Measurements from ENCODE around the gene ADAMTSL1.

The ADAMTSL1 gene

DNA sequence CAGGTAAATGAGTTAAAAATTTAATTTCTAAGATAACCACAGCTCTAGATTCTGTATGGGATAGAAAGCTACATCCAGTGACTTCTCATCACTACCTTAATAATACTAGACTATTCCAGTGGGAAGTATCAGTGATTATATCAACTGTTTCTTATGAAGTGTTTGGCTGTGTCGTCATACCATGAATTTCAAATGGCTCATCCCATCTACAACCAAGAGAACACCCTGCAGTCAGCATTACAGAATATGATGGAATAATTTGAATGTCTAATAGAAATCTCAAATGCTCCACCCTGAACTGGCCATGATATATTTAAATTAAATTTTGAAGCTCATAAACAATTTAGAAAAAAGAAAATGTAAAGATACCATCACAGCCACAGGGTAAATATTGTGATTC, 245.0 kb downstream of the ADAMTSL1 start:
- H3K9me3 Mint-ChIP-seq: no peaks in the 10 kb centered on the region
- no peaks in the 10 kb centered on the region for H3K27me3 Mint-ChIP-seq
- no peaks in the 10 kb centered on the region for H3K36me3 Mint-ChIP-seq

DNA sequence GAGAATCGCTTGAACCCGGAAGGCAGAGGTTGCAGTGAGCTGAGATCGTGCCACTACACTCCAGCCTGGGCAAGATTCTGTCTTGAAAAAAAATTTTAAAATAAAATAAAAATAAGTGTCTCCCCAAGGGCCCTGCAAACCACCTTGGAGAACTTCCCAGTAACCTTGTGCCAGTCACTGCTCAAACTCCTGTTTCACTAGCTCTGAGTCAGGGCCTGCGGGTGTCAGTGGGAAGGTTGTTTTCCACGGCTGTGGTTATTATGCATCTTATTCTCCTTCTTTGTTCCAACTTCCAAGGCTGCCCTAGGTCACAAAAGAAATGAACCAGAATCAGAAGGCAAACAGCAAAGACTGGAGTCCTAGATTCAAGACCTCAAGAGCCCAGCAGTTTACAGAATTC, 246.7 kb downstream of the ADAMTSL1 start:
- Mint-ChIP-seq H3K27ac (no peak overlapping the region), H3K9me3 (no peaks in the 10 kb centered on the region), H3K4me3 (no peak overlapping the region), H3K4me1 (no peaks in the 10 kb centered on the region), H3K36me3 (no peaks in the 10 kb centered on the region), H3K27me3 (no peaks in the 10 kb centered on the region)

More for the DNA sequence above, 245.0 kb downstream of the ADAMTSL1 start:
- no peak overlapping the region for H3K4me3 Mint-ChIP-seq
- no peak overlapping the region for H3K27ac Mint-ChIP-seq
- H3K4me1 Mint-ChIP-seq: no peaks in the 10 kb centered on the region

DNA sequence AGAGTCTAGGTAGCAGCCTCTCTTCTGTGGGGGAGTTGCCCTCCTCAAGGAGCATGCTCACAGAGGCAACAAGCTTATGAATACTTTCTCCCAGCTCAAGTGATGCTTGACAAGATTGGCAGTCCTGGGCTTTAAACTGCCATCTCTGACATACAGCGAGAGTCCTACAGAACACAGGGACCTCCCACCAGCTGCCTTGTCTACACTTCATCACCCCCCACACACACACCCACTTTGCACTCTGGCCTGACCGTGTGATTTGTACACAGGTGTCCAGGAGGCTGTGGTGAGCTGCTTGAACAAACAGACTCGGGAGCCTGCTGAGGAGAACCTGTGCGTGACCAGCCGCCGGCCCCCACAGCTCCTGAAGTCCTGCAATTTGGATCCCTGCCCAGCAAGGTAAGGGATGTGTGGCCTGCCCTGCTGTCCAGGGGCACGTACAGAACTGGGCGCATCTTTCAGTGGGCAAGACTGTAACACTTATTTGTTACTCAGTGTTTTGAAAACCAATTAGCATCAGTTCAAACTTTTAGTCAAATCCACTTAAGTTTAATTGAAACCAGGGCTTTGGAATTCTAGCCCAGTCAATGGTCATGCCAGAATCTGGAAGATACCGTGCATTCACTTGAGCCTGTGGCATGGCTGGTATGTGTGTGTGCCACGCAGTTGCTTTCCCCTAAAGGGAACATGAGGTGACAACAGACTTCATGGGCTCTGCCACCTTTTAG, 247.5 kb downstream of the ADAMTSL1 start:
- Mint-ChIP-seq H3K4me1 (no peaks in the 10 kb centered on the region), H3K27me3 (no peaks in the 10 kb centered on the region), H3K36me3 (no peaks in the 10 kb centered on the region), H3K27ac (no peak overlapping the region), H3K4me3 (no peak overlapping the region), H3K9me3 (no peaks in the 10 kb centered on the region)

DNA sequence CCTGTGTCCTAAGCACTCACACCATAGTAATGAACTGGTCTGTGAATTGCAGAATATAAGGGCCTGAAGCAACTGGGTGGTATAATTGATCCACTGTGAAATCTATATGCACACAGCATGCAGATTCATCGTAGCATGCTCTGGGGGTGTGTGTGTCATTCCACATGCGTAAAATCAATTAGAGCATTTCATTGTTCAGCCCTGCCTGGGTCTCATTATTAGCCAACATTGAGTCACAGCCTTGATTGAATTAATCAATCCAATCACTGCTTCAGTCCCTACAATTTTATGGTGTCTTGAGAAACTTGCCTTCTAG, 248.0 kb downstream of the ADAMTSL1 start:
- Mint-ChIP-seq H3K4me3 (no peak overlapping the region), H3K27ac (no peak overlapping the region)

DNA sequence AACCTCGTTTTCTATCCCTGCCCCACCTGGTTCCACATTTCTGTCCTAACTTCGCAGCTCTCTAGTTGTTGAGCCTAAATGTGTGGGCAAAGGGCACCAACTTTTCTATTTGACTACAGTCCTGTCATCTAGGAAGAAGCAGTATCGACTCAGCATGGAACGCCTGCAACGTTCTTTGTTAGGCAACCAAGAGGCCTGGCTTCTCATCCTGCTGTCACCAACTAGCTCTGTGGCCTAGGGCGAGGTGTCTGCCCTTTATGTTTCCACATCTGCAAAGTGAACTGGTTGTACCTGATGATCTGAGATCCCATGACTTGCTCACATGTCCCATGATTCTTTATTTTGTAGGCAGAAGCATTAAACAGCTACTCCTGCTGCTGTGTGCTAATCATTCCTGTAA, 248.9 kb downstream of the ADAMTSL1 start:
- Mint-ChIP-seq H3K4me1 (no peaks in the 10 kb centered on the region), H3K4me3 (no peak overlapping the region), H3K36me3 (no peaks in the 10 kb centered on the region), H3K27me3 (no peaks in the 10 kb centered on the region), H3K27ac (no peak overlapping the region), H3K9me3 (no peaks in the 10 kb centered on the region)

More for the DNA sequence above, 248.0 kb downstream of the ADAMTSL1 start:
- Mint-ChIP-seq H3K4me1 (no peaks in the 10 kb centered on the region), H3K9me3 (no peaks in the 10 kb centered on the region), H3K27me3 (no peaks in the 10 kb centered on the region), H3K36me3 (no peaks in the 10 kb centered on the region)

DNA sequence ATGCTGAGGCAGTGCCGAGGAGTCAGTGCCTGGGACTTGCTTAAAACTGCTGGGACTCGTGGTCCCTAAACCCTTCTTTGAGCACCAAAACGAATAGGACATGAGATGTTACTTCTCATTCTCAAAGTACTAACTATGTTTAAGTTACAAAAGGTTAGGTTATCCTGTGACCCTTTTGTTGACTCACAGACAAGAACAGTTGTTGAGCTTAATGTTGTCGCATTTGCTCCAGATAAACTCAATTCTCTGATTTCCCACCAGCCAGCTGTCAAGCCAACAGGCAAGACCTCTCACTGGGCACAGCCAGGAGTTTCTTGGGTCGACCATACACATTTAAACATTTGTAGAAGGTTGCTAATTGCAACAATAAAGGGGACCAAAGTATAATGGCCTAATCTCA, 249.4 kb downstream of the ADAMTSL1 start:
- Mint-ChIP-seq H3K4me1 (no peaks in the 10 kb centered on the region), H3K36me3 (no peaks in the 10 kb centered on the region), H3K27ac (no peak overlapping the region), H3K27me3 (no peaks in the 10 kb centered on the region), H3K9me3 (no peaks in the 10 kb centered on the region), H3K4me3 (no peak overlapping the region)

DNA sequence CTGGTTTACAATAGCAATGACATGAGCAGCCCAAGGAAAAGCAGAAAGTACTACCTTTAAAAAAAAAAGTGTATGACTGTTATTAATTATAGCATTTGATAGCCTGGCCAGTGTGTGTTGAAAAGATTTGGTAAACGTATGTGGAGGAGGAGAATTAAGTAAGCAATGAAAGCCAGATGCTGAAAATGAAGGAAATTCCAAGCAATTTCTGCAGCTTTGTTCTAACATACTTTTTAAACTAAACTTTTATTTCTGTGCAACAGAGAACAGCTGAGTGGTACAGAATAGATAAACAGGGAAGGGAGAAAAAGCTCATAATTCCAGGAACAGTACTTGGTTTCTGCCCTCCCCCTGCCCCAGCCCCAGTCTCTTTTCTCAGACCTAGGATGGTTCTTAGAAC, 252.6 kb downstream of the ADAMTSL1 start:
- Mint-ChIP-seq H3K9me3 (no peaks in the 10 kb centered on the region), H3K27me3 (peaks cover 1% of the 10 kb centered on the region), H3K4me3 (no peak overlapping the region), H3K27ac (no peak overlapping the region), H3K36me3 (no peaks in the 10 kb centered on the region), H3K4me1 (no peaks in the 10 kb centered on the region)

DNA sequence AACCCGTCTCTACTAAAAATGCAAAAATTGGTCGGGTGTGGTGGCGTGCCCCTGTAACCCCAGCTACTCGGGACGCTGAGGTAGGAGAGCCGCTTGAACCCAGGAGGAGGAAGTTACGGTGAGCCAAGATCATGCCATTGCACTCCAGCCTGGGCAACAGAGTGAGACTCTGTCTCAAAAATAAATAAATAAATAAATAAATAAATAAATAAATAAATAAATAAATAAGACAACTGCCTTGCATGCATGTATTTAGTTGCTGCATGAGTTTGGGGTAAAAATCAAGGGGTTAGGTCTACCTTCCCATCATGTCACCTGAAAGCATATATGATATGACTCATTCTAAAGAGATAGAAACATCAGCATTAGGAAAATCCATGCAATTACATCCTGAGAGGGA, 254.0 kb downstream of the ADAMTSL1 start:
- peaks cover 1% of the 10 kb centered on the region for H3K27me3 Mint-ChIP-seq
- no peaks in the 10 kb centered on the region for H3K4me1 Mint-ChIP-seq
- H3K36me3 Mint-ChIP-seq: no peaks in the 10 kb centered on the region
- H3K9me3 Mint-ChIP-seq: no peaks in the 10 kb centered on the region
- no peak overlapping the region for H3K4me3 Mint-ChIP-seq
- no peak overlapping the region for H3K27ac Mint-ChIP-seq

DNA sequence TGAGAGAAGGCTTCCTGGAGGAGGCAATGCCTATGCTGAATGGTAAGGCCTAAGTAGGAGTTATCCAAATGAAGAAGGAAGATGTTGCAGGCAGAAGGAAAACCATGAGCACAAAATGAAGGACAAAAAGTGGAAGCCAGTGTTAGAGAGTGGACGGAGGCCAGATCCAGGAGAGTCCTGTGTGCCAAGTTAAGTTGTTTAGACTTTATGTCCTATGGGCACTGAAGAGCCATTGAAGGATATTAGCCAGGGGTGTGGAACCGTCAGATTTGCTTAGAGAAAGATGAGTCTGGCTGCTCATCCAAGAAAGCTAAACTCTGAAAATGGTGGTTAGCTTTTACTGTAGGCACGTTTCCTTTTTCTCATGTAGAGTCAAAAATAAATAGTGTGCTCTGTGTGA, 254.7 kb downstream of the ADAMTSL1 start:
- no peaks in the 10 kb centered on the region for H3K9me3 Mint-ChIP-seq
- H3K4me1 Mint-ChIP-seq: no peaks in the 10 kb centered on the region
- no peak overlapping the region for H3K27ac Mint-ChIP-seq
- H3K36me3 Mint-ChIP-seq: no peaks in the 10 kb centered on the region
- no peak overlapping the region for H3K4me3 Mint-ChIP-seq
- peaks cover 1% of the 10 kb centered on the region for H3K27me3 Mint-ChIP-seq

DNA sequence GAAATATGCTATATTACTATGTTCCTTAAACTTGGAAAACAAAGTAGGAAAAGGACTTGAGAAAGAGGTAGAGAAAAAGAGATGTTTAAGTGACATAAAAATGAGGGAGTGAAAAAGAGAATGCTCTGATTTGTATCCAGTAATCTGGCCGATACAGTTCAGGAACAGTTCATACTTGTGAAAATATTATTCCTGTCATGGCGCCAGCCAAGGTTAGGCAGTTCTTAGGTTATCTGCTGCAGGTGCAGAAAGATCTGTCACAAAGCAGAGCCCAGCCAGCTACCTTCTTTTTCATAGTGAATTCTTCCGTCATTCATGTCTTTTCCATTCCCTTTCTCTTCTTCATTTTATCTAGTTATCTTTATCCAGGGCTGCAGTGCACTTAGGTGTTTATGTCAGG, 256.3 kb downstream of the ADAMTSL1 start:
- peaks cover 1% of the 10 kb centered on the region for H3K27me3 Mint-ChIP-seq
- H3K36me3 Mint-ChIP-seq: no peaks in the 10 kb centered on the region
- H3K4me3 Mint-ChIP-seq: no peak overlapping the region
- no peak overlapping the region for H3K27ac Mint-ChIP-seq
- no peaks in the 10 kb centered on the region for H3K9me3 Mint-ChIP-seq
- H3K4me1 Mint-ChIP-seq: no peaks in the 10 kb centered on the region

DNA sequence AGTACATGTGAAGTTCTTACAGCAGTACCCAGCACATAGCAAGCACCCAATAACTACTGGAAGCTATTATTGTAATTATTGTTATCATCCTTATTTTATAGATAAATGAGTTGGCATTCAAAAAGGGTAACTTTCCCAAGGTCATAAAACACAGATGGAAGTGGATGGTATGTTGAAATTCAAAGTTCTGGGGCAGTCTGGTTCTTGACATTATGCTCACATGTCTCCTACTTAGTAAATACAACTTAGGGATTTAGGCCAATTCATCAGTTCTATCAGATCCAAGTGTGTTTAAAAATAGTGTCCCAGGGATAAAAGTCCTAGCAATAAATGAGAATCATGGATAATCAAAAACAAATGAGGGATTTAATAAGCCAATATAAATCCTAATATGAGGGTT, 265.2 kb downstream of the ADAMTSL1 start:
- H3K36me3 Mint-ChIP-seq: no peaks in the 10 kb centered on the region
- no peak overlapping the region for H3K27ac Mint-ChIP-seq
- H3K27me3 Mint-ChIP-seq: no peaks in the 10 kb centered on the region
- H3K4me3 Mint-ChIP-seq: no peak overlapping the region
- no peaks in the 10 kb centered on the region for H3K9me3 Mint-ChIP-seq
- H3K4me1 Mint-ChIP-seq: no peaks in the 10 kb centered on the region

DNA sequence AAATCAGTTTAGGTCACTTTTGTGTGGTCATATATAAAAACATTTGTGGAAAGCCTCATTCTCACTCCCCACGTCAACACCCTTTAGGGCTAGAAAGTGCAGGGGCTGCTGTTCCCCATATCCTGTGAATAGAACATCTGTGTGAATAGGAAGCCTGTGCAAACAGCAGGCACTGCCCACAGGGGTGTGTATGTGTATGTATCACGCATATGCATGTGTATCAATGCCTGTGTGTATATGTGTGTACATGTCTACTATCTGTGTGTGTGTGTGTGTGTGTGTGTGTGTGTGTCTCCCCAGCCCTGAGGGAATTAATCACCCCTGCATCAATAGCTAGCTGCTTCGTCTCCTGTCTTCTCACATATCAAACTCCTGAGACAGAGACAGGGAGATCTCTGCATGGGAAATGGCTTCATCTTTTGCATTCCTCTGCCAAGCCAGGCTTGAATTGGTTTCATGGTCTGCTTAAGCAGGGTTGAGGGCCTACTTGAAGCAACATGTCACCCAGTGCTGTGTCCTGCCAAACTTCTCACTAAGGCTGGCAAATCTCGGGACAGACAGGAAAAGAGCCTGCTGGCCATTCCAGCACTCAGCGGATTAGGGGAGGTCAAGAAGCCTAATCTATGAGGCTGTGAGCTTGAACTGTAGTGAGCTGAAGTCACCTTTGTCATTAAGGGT, 265.8 kb downstream of the ADAMTSL1 start:
- Mint-ChIP-seq H3K9me3 (no peaks in the 10 kb centered on the region), H3K27ac (no peak overlapping the region), H3K4me3 (no peak overlapping the region), H3K27me3 (no peaks in the 10 kb centered on the region), H3K4me1 (no peaks in the 10 kb centered on the region), H3K36me3 (no peaks in the 10 kb centered on the region)

DNA sequence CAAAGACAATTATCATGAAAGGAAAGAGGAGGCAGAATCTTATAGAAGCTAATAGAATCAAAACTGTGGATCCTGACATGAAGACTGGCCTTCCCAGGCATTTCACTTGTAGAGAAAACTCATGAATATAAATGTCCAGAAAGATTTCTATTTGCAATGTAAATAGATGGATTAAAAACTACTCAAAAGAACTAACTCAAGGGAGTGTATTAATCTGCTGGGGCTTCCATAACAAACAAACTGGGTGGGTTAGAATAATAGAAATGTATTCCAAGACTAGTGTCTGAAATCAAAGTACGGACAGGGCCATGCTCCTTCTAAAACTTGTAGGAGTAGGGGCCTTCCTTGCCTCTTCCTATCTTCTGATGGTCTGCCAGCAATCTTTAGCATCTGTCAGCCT, 267.4 kb downstream of the ADAMTSL1 start:
- no peak overlapping the region for H3K4me3 Mint-ChIP-seq
- H3K9me3 Mint-ChIP-seq: no peaks in the 10 kb centered on the region

DNA sequence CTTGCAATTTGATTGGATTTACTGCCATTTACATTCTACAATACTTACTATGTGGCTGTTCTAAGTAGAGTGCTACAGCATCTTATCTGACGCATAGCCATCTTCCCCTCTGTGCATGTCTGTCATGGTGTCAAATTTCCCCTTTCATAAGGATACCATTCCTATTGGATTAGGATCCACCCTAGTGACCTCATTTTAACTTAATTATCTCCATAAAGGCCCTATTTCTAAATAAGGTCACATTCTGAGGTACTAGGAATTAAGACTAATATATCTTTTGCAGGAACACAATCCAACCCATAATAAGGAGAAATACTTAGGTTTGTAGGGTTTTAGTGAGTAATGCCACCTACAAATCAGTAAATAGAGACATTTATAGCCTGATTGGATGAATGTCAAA, 268.0 kb downstream of the ADAMTSL1 start:
- H3K4me1 Mint-ChIP-seq: no peaks in the 10 kb centered on the region
- no peak overlapping the region for H3K4me3 Mint-ChIP-seq
- H3K27ac Mint-ChIP-seq: no peak overlapping the region
- no peaks in the 10 kb centered on the region for H3K36me3 Mint-ChIP-seq
- H3K9me3 Mint-ChIP-seq: no peaks in the 10 kb centered on the region
- H3K27me3 Mint-ChIP-seq: no peaks in the 10 kb centered on the region

More for the DNA sequence above, 267.4 kb downstream of the ADAMTSL1 start:
- Mint-ChIP-seq H3K27ac (no peak overlapping the region), H3K27me3 (no peaks in the 10 kb centered on the region), H3K36me3 (no peaks in the 10 kb centered on the region), H3K4me1 (no peaks in the 10 kb centered on the region)

DNA sequence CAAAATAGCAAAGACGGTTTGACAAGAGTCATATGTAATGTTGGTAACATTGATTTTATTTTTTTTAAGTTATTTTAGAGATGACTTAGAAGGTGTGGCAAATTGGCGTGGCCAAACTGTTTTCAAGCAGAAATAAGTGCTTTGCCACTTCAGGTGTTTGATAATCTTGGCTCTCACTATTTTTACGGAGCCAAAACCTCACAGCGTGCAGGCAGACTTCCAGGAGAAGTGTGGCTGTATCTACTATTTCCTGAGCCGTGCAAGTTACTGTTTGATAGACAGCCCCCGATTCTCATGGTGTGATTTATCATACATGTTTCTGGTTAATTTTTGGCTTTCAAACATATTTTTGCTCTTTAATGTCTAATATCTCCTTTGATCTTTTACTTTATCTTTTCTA, 269.5 kb downstream of the ADAMTSL1 start:
- Mint-ChIP-seq H3K27me3 (no peaks in the 10 kb centered on the region), H3K27ac (no peak overlapping the region), H3K4me3 (no peak overlapping the region), H3K4me1 (no peaks in the 10 kb centered on the region), H3K9me3 (no peaks in the 10 kb centered on the region), H3K36me3 (no peaks in the 10 kb centered on the region)

DNA sequence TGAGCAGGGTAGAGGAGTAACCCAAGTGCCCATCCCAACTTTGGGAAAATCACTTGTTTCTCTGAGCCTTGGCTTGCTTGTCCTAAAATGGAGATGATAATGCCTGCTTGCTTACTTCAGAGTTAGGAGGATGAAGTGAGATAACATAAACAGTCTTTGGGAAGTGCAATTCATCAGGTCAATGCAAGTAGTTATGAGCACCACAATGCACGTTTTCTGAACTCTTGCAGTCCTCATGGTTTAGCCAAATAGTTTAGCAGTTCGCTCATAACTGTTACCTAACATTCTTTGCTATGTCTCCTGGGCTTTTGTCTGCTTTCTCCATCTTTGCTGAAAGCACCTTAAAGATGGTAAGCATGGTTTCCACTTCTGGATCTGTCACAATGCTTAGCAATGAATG, 270.0 kb downstream of the ADAMTSL1 start:
- Mint-ChIP-seq H3K4me1 (no peaks in the 10 kb centered on the region), H3K27me3 (no peaks in the 10 kb centered on the region), H3K27ac (no peak overlapping the region), H3K36me3 (no peaks in the 10 kb centered on the region), H3K4me3 (no peak overlapping the region), H3K9me3 (no peaks in the 10 kb centered on the region)

DNA sequence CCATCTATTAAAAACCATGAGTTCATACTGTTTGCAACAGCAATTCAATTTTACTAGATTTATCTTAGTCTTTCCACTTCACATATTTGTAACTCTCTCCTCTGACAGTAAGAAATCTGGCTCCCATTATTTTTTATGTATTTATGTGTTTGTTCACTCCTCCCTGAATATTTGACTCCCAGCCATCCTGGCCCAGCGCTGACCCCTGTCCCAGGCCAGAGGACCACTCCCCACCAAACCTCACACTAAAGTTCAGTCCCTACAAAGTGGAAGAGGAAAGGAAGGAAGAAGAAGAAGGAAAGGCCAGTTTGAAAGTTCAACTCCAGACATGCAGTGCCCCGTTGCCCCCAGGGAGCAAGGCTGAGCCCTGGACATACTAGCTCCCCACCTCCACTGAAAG, 271.8 kb downstream of the ADAMTSL1 start:
- H3K27ac Mint-ChIP-seq: no peak overlapping the region
- no peaks in the 10 kb centered on the region for H3K36me3 Mint-ChIP-seq
- no peaks in the 10 kb centered on the region for H3K27me3 Mint-ChIP-seq
- H3K9me3 Mint-ChIP-seq: no peaks in the 10 kb centered on the region
- no peaks in the 10 kb centered on the region for H3K4me1 Mint-ChIP-seq
- no peak overlapping the region for H3K4me3 Mint-ChIP-seq

Data from activated naive CD4-positive, alpha-beta T cell treated with anti-CD3 and anti-CD28 coated beads, Interleukin-2, amount 50 U/mL, for 24 hours (primary cell).